PC-9 (cell line): ENCODE measurements around the gene CTIF. TPM values are rescaled to one million over a fixed set of nuclear protein-coding genes. Genes with fewer than 3 reads are reported as not detected.

ENCODE experiments used
- BruUV-seq: library from RNA; stranded (reverse); fragments of 400-500 nt; replicated peaks from 2 replicates; lab custom pipeline; 2021; lab: Mats Ljungman, UMichigan
- CTCF ChIA-PET: fragments of 300-600 bp; sonication (Branson Sonifier 250); formaldehyde crosslinking; loops from one replicate; lab custom pipeline; 2022; ENCODE audit warnings: antibody characterized with exemption; lab: Charles Lee
- POLR2A ChIA-PET: fragments of 300-600 bp; sonication (Branson Sonifier 250); formaldehyde crosslinking; loops from one replicate; lab custom pipeline; 2022; ENCODE audit warnings: antibody characterized with exemption; ENCODE audit not compliant: unreplicated experiment; lab: Charles Lee
- DNase-seq, 2 experiments: peaks; one replicate each; pipeline versions ENCODE4 v3.0.0 to v3.0.0-alpha.2; 2015 to 2022; ENCODE audit warnings: mixed read lengths in 1 of 2
- H2AFZ ChIP-seq: fragments of 200-600 bp; sonication (generic); 2 replicates; pipeline ENCODE4 v1.8.1; 2017; ENCODE audit warnings: antibody characterized with exemption
- H3F3A ChIP-seq: fragments of 200-600 bp; sonication (generic); 2 replicates; pipeline ENCODE4 v1.8.1; 2017; ENCODE audit warnings: antibody characterized with exemption, mild to moderate bottlenecking, low read depth; ENCODE audit not compliant: insufficient read depth
- H3K27ac ChIP-seq: fragments of 200-600 bp; sonication (generic); 2 replicates; pipeline ENCODE4 v1.6.1; 2016; ENCODE audit warnings: mixed run types
- H3K27me3 ChIP-seq: fragments of 200-600 bp; sonication (generic); 2 replicates; pipeline ENCODE4 v1.6.1; 2016; ENCODE audit warnings: low read depth, mixed run types; ENCODE audit not compliant: insufficient read depth
- H3K36me3 ChIP-seq: fragments of 200-600 bp; sonication (generic); 2 replicates; pipeline ENCODE4 v1.6.1; 2016; ENCODE audit warnings: low read depth, mixed run types
- H3K4me1 ChIP-seq: fragments of 200-600 bp; sonication (generic); replicated peaks from 2 replicates; pipeline ENCODE4 v1.6.1; 2016; ENCODE audit warnings: mixed run types; ENCODE audit not compliant: insufficient read depth
- H3K4me2 ChIP-seq: fragments of 200-600 bp; sonication (generic); 2 replicates; pipeline ENCODE4 v1.6.1; 2017; ENCODE audit warnings: mixed run types
- H3K4me3 ChIP-seq: fragments of 200-600 bp; sonication (generic); 2 replicates; pipeline ENCODE4 v1.6.1; 2016; ENCODE audit warnings: mixed run types
- H3K79me2 ChIP-seq: fragments of 200-600 bp; sonication (generic); 2 replicates; pipeline ENCODE4 v1.6.1; 2017; ENCODE audit warnings: low read depth, mixed run types
- H3K9me2 ChIP-seq: fragments of 200-600 bp; sonication (generic); 2 replicates; pipeline ENCODE4 v1.8.1; 2017; ENCODE audit warnings: mild to moderate bottlenecking; ENCODE audit not compliant: insufficient read depth
- H3K9me3 ChIP-seq: fragments of 200-600 bp; sonication (generic); 2 replicates; pipeline ENCODE4 v1.8.1; 2016; ENCODE audit warnings: low read depth; ENCODE audit not compliant: insufficient read depth
- H4K20me1 ChIP-seq: fragments of 200-600 bp; sonication (generic); 2 replicates; pipeline ENCODE4 v1.8.1; 2017; ENCODE audit not compliant: insufficient read depth
- CTCF ChIP-seq: fragments of 200-600 bp; sonication (generic); conservative IDR thresholded peaks from 2 replicates; pipeline ENCODE4 v1.6.1; 2017; ENCODE audit warnings: mixed run types, antibody characterized with exemption, mild to moderate bottlenecking, moderate library complexity
- EZH2 ChIP-seq: fragments of 200-600 bp; sonication (generic); IDR thresholded peaks from 2 replicates; pipeline ENCODE4 v1.8.0; 2017; ENCODE audit warnings: antibody characterized with exemption, low read depth
- intact Hi-C: fragments of 100-400 bp; cut with micrococcal nuclease; formaldehyde crosslinking; loops from one replicate; pipeline ENCODE4 v1.10.0; 2022; ENCODE audit not compliant: unreplicated experiment
- total RNA-seq: library from RNA; stranded (reverse); gene quantifications from 2 replicates; pipeline ENCODE4 v1.2.3, GENCODE V29; 2021

The CTIF gene
- total RNA-seq, 1 experiment from 2014 or later, result 26.2 TPM

DNA sequence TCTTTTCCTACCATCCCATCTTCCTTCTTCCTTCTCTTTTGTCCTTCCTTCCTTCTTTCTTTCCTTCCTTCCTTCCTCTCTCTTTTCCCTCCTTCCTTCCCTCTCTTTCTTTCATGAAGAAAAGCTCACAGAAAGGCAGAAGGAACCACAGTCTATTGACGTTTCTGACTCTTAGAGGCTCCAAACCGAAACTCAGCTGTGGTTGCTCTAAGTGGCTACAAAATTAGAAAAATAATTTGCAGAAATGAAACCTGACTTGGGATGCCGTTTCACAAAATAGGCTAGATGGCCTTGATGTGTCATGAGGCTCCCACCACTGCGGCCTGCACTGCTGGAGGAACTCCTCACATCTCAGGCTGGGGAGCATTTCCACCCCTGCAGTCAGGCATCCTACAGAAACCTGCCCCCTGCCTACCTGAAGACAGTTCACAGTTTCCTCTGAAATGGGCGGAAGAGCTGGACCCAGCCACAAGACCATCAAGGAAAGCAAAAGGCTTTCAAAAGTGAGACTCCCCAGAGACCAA, 246.3 kb downstream of the CTIF start:
- H3K4me1 ChIP-seq, result no peaks in the 10 kb centered on the region
- no peaks in the 10 kb centered on the region for H3F3A ChIP-seq
- no peaks in the 10 kb centered on the region for H3K79me2 ChIP-seq
- no peak overlapping the region for H2AFZ ChIP-seq
- H3K27ac ChIP-seq, result no peak overlapping the region
- BruUV-seq, result no TSS peak
- ChIA-PET POLR2A (no interaction called here), CTCF (no interaction called here)
- H3K9me3 ChIP-seq, result no peaks in the 10 kb centered on the region
- H3K27me3 ChIP-seq, result no peaks in the 10 kb centered on the region
- H3K9me2 ChIP-seq, result no peaks in the 10 kb centered on the region
- no peak overlapping the region for H3K4me2 ChIP-seq
- intact Hi-C loops, result no loop called here
- DNase-seq, result no peak
- TF ChIP-seq CTCF (no peak), EZH2 (no peak)
- H4K20me1 ChIP-seq, result no peaks in the 10 kb centered on the region
- no peak overlapping the region for H3K4me3 ChIP-seq
- no peaks in the 10 kb centered on the region for H3K36me3 ChIP-seq

DNA sequence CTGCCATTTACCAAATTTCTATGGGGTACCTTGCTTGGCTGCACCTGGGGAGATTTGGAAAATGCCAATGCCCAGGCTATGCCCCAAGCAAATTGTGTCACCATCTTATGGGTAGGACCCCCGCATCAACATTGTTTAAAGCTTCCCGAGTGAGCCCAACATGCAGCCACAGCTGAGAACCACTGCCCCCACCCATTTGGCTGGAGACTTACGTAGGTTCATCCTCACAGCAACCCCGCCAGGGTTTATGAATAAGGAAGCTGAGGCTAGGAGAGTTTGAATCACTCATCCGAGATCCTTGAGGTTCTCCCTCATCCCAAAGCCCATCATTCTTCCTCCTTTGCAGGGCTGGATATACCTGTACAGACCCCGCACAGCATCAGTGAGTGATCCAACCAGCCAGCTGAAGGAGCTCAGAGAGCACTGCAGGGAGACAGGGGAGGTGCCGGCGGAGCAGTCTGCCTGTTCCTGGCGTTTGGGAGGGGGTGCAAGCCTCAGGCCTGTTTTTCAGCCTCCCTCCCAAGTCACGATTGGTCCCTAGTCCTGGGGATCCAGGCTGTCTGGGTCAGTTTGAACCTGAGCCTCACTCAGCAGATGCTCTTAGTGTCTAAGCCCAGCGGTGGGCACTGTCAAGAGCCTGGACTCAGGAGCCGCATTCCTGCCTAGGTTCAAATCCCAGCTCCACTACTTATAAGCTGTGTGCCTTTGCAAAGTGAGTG, 247.1 kb downstream of the CTIF start:
- H3K79me2 ChIP-seq, result no peaks in the 10 kb centered on the region
- H3K4me1 ChIP-seq, result no peaks in the 10 kb centered on the region
- intact Hi-C loops, result no loop called here
- H3K9me2 ChIP-seq, result no peaks in the 10 kb centered on the region
- H3F3A ChIP-seq, result no peaks in the 10 kb centered on the region
- CTCF ChIA-PET, result no interaction called here
- H3K4me2 ChIP-seq, result no peak overlapping the region
- no peak for TF ChIP-seq EZH2
- no peak for TF ChIP-seq CTCF
- no peak overlapping the region for H2AFZ ChIP-seq
- H3K36me3 ChIP-seq, result no peaks in the 10 kb centered on the region
- no TSS peak for BruUV-seq
- no peaks in the 10 kb centered on the region for H4K20me1 ChIP-seq
- no peak overlapping the region for H3K27ac ChIP-seq
- no peaks in the 10 kb centered on the region for H3K9me3 ChIP-seq
- no peak for DNase-seq
- no peak overlapping the region for H3K4me3 ChIP-seq
- H3K27me3 ChIP-seq, result no peaks in the 10 kb centered on the region
- POLR2A ChIA-PET, result no interaction called here

DNA sequence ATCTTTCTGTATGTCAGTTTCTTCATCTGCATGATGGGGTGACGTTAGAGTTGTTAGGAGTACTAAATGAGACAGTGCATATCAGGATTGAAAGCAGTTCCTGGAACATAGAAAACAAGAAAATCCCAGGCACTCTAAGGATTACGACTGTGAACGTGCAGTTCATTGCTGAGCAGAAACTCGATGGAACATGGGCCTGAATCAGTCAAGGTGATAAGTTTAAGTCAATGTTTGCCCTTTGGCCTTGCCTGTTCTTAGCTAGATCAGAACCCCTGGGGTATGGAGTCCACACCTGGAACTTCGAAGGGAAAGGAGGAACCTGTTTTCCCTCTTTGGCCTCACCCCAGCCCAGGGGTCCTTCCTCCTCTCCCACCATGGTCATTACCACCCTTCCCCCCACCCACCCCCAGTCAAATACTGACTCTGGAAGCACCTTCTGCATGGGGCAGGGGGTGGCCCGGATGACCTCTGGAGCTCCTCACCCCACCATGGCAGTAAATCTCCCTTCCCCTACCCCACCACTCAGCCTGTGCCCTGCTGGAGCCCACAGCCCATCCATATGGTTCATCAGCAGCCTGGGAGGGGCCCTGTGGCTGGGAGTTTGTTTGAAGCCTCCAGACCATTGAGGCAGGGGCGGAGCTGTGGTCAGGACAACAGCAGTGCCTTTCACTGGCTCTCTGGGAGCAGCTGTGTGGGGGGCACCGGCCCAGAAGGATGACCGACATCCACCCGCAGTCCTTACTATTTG, 247.8 kb downstream of the CTIF start:
- Histone ChIP-seq H3K4me1 (no peaks in the 10 kb centered on the region), H4K20me1 (no peaks in the 10 kb centered on the region), H2AFZ (no peak overlapping the region), H3K9me2 (no peaks in the 10 kb centered on the region), H3K9me3 (no peaks in the 10 kb centered on the region), H3K27ac (no peak overlapping the region), H3K27me3 (no peaks in the 10 kb centered on the region), H3K79me2 (no peaks in the 10 kb centered on the region), H3K4me3 (no peak overlapping the region), H3K36me3 (no peaks in the 10 kb centered on the region), H3K4me2 (no peak overlapping the region), H3F3A (no peaks in the 10 kb centered on the region)
- no peak for DNase-seq
- ChIA-PET POLR2A (no interaction called here), CTCF (no interaction called here)
- no TSS peak for BruUV-seq
- intact Hi-C loops, result no loop called here
- TF ChIP-seq EZH2, result no peak
- TF ChIP-seq CTCF, result no peak
